GM23248 (cell line): ENCODE measurements around the gene EEA1. TPM values are rescaled to one million over a fixed set of nuclear protein-coding genes. Genes with fewer than 3 reads are reported as not detected.

Experiments used
- DNase-seq: peaks from one replicate; pipeline ENCODE4 v3.0.0-alpha.2; 2015
- H2AFZ ChIP-seq: fragments of 200-600 bp; sonication (generic); 2 replicates; pipeline ENCODE4 v1.6.1; 2016; ENCODE audit warnings: antibody characterized with exemption
- H3F3A ChIP-seq: fragments of 200-600 bp; sonication (generic); 2 replicates; pipeline ENCODE4 v1.6.1; 2016; ENCODE audit warnings: mild to moderate bottlenecking, antibody characterized with exemption, mixed run types; ENCODE audit not compliant: insufficient read depth
- H3K27ac ChIP-seq: fragments of 200-600 bp; sonication (generic); 2 replicates; pipeline ENCODE4 v1.5.1; 2016; ENCODE audit warnings: mild to moderate bottlenecking
- H3K27me3 ChIP-seq: fragments of 200-600 bp; sonication (generic); replicated peaks from 2 replicates; pipeline ENCODE4 v1.6.1; 2016; ENCODE audit warnings: mild to moderate bottlenecking; ENCODE audit not compliant: insufficient read depth
- H3K36me3 ChIP-seq: fragments of 200-600 bp; sonication (generic); 2 replicates; pipeline ENCODE4 v1.6.1; 2016; ENCODE audit warnings: low read depth, mild to moderate bottlenecking
- H3K4me1 ChIP-seq: fragments of 200-600 bp; sonication (generic); 2 replicates; pipeline ENCODE4 v1.6.1; 2016; ENCODE audit warnings: mild to moderate bottlenecking; ENCODE audit not compliant: insufficient read depth
- H3K4me2 ChIP-seq: fragments of 200-600 bp; sonication (generic); one replicate; pipeline ENCODE4 v1.6.1; 2016; ENCODE audit warnings: mild to moderate bottlenecking; ENCODE audit not compliant: unreplicated experiment
- H3K4me3 ChIP-seq: fragments of 200-600 bp; sonication (generic); 2 replicates; pipeline ENCODE4 v1.5.1; 2016; ENCODE audit warnings: mild to moderate bottlenecking
- H3K79me2 ChIP-seq: fragments of 200-600 bp; sonication (generic); 2 replicates; pipeline ENCODE4 v1.6.1; 2016; ENCODE audit warnings: mild to moderate bottlenecking; ENCODE audit not compliant: insufficient read depth
- H3K9ac ChIP-seq: fragments of 200-600 bp; sonication (generic); 2 replicates; pipeline ENCODE4 v1.6.1; 2016; ENCODE audit warnings: mild to moderate bottlenecking
- H3K9me2 ChIP-seq: fragments of 200-600 bp; sonication (generic); 2 replicates; pipeline ENCODE4 v1.6.1; 2016; ENCODE audit warnings: mixed run types, mild to moderate bottlenecking, moderate library complexity; ENCODE audit not compliant: insufficient read depth
- H3K9me3 ChIP-seq: fragments of 200-600 bp; sonication (generic); one replicate; pipeline ENCODE4 v1.6.1; 2017; ENCODE audit warnings: low read depth
- H4K20me1 ChIP-seq: fragments of 200-600 bp; sonication (generic); 2 replicates; pipeline ENCODE4 v1.6.0; 2016; ENCODE audit not compliant: insufficient read depth
- EZH2 ChIP-seq: fragments of 200-600 bp; sonication (generic); IDR thresholded peaks from 2 replicates; pipeline ENCODE4 v1.6.1; 2018; ENCODE audit warnings: antibody characterized with exemption, mild to moderate bottlenecking; ENCODE audit not compliant: insufficient read depth, poor library complexity, severe bottlenecking
- EZH2phosphoT487 ChIP-seq: fragments of 200-600 bp; sonication (generic); IDR thresholded peaks from 2 replicates; pipeline ENCODE4 v1.6.1; 2018; ENCODE audit warnings: antibody characterized with exemption, moderate library complexity, mild to moderate bottlenecking, low read depth; ENCODE audit not compliant: insufficient read depth
- WGBS, 2 experiments: methylation state at CpG; one replicate each; pipeline ENCODE4 v1.1.6; 2015 to 2017; ENCODE audit warnings: low lambda C conversion rate in 2 of 2, low coverage in 1 of 2; ENCODE audit errors: missing lambda C conversion rate in 2 of 2; 5-methylcytosine and 5-hydroxymethylcytosine counted together
- in situ Hi-C: fragments of 300-500 bp; cut with MboI; formaldehyde crosslinking; loops from 2 replicates; pipeline ENCODE4 v1.15.0; 2020
- polyA plus RNA-seq: library from polyadenylated mRNA; unstranded; fragments of >200 nt; fragmentation: Nextera tagmentation; extraction: Ambion mirVana; gene quantifications from 2 replicates; pipeline ENCODE4 v1.2.1, GENCODE V29; 2016
- total RNA-seq: library from RNA; depleted of rRNA; stranded (reverse); fragments of >200 nt; shearing (Covaris generic); gene quantifications from 2 replicates; pipeline ENCODE4 v1.2.3, GENCODE V29; 2014

The EEA1 gene
- total and polyA plus RNA-seq, 2 experiments from 2014 or later = 17.8 to 55.7 TPM

DNA sequence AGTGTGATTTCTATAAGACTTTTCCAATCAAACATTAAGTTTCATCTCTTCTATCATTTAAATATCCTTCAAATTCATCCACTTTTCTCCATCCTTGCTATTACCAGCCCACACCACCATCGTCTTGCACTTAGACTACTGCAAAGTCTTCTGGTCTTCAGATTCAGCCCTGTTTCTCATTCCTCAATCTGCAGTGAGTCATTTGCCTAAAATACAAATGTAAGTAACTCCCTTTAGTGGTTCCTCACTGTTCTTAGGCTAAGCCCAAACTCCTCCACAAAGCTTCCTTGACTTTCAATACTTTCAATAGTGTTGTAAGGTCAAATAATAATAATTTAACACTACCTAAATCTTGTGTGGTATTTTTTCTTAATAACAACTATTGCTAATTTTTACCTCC is 143.1 kb downstream of the EEA1 start:
- Histone ChIP-seq H3K36me3 (0 out of 2 replicates have a peak, but pooled peaks cover 7% of the 10 kb centered on the region), H3K9me3 (no peaks in the 10 kb centered on the region), H3K9ac (no peak overlapping the region), H3K4me3 (no peak overlapping the region), H3K27me3 (no peaks in the 10 kb centered on the region), H3K79me2 (peaks cover 22% of the 10 kb centered on the region), H3K4me1 (peaks cover 32% of the 10 kb centered on the region), H3K27ac (0 out of 2 replicates have a peak overlapping the region, but pooled peaks have one; percentile 9), H3K4me2 (peak overlapping the region; percentile 23), H3F3A (peaks cover 20% of the 10 kb centered on the region), H3K9me2 (no peaks in the 10 kb centered on the region), H2AFZ (no peak overlapping the region), H4K20me1 (no peaks in the 10 kb centered on the region)
- in situ Hi-C loops = no loop called here
- 12 to 16% methylated on average over 1 of the region's 1 CpG for WGBS, 2 experiments
- no peak for TF ChIP-seq EZH2phosphoT487
- no peak for TF ChIP-seq EZH2
- DNase-seq = peak; percentile 71

DNA sequence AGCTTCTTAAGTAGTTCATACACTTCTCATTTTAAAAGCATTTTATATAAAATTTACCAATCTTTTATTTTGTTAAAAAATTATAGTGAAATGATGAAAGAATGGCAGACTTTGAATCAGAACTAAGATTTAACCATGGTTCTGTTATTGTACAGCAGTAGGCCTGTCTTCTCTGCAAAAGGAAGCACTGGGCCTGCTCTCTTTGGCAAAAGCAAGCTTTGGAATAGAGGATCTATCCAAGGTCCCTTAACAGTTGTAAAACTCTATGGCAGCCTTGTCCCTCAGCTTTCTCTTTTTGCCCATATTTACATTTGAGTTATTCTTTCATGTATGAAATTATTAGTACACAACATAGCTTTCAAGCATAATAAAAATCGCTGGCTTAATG is 143.5 kb downstream of the EEA1 start:
- H3K27ac ChIP-seq = 0 out of 2 replicates have a peak overlapping the region, but pooled peaks have one; percentile 9
- no peak for TF ChIP-seq EZH2
- in situ Hi-C loops = no loop called here

DNA sequence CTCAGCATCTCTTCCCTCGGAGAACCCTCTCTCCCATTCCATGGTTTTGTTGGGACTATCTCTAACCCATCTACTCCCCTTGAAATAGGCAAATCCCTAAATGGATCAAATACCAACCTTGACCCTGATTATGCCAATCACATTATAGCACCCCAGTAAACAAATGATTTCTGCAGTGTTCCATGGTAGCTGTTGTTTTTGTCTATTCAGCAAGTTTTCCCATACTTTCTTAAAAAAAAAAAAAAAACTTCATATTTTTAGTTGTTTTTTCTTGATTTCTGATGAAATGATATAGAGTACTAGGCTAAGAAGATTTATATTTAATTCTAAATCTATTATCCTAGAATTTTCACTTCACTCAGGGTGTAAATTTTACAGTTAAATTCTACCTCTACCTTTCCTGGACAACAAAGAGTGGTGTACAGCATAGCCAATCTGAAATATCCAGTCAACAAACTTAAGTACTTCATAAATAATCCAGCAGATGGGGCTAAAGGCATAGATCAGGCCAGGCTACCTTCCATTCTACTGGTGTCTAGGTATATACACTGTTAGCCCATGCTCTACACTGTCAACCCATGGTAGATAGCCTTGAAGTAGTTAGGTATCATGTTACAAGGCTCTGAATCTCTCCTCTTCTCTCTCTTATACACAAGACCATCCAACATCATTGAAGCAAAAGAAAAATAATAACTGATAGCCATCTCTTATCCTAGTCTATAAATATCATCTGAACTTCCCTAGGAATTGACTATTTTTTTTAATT is 144.1 kb downstream of the EEA1 start:
- H2AFZ ChIP-seq = no peak overlapping the region
- no peaks in the 10 kb centered on the region for H3K9me3 ChIP-seq
- no peaks in the 10 kb centered on the region for H3K27me3 ChIP-seq
- no peaks in the 10 kb centered on the region for H3K9me2 ChIP-seq
- peaks cover 20% of the 10 kb centered on the region for H3F3A ChIP-seq
- peaks cover 18% of the 10 kb centered on the region; the same call in 1 of the 2 replicates for H3K79me2 ChIP-seq
- TF ChIP-seq EZH2phosphoT487 = no peak
- TF ChIP-seq EZH2 = no peak
- 54 to 55% methylated on average over 1 of the region's 1 CpG for WGBS, 2 experiments
- H3K4me3 ChIP-seq = no peak overlapping the region
- peak; percentile 79 for DNase-seq
- no peak overlapping the region for H3K4me2 ChIP-seq
- H4K20me1 ChIP-seq = no peaks in the 10 kb centered on the region
- peak overlapping the region; percentile 14; the same call in 1 of the 2 replicates for H3K9ac ChIP-seq
- in situ Hi-C loops = no loop called here
- H3K4me1 ChIP-seq = peaks cover 32% of the 10 kb centered on the region
- H3K27ac ChIP-seq = peak overlapping the region; percentile 28
- H3K36me3 ChIP-seq = peaks cover 11% of the 10 kb centered on the region

More for the DNA sequence above, 143.5 kb downstream of the EEA1 start:
- no peak for DNase-seq
- H3K4me1 ChIP-seq = peaks cover 32% of the 10 kb centered on the region
- no peaks in the 10 kb centered on the region for H4K20me1 ChIP-seq
- 0 out of 2 replicates have a peak, but pooled peaks cover 7% of the 10 kb centered on the region for H3K36me3 ChIP-seq
- no peak overlapping the region for H3K9ac ChIP-seq
- no peaks in the 10 kb centered on the region for H3K9me3 ChIP-seq
- H3K27me3 ChIP-seq = no peaks in the 10 kb centered on the region
- peaks cover 20% of the 10 kb centered on the region for H3F3A ChIP-seq
- H2AFZ ChIP-seq = no peak overlapping the region
- no peaks in the 10 kb centered on the region for H3K9me2 ChIP-seq
- peak overlapping the region; percentile 23 for H3K4me2 ChIP-seq
- H3K79me2 ChIP-seq = peaks cover 19% of the 10 kb centered on the region; the same call in 1 of the 2 replicates
- no peak overlapping the region for H3K4me3 ChIP-seq
- 48 to 50% methylated on average over 1 of the region's 1 CpG for WGBS, 2 experiments

DNA sequence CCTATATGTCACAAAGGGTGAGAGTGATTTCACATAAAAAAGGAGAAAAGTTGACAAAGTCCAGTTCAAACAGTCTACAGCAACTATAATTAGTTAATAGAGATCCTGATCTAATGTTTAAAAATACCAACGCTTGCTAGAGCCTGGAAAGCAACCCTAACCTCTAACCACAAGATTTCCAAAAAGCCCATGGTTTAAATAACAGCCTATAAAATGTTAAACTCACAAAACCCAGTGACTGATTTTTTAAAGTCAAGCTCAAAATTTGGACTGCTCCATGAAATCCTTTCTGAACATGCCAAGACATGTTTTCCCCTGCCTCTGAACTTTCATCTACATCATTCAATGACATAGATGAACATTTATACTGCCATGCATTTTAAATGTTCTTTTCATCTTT is 144.7 kb downstream of the EEA1 start:
- Histone ChIP-seq H3F3A (peaks cover 20% of the 10 kb centered on the region), H3K27me3 (no peaks in the 10 kb centered on the region), H3K36me3 (peaks cover 18% of the 10 kb centered on the region), H3K79me2 (peaks cover 12% of the 10 kb centered on the region; the same call in 1 of the 2 replicates), H4K20me1 (no peaks in the 10 kb centered on the region), H3K9me2 (no peaks in the 10 kb centered on the region), H3K4me3 (no peak overlapping the region), H3K9me3 (no peaks in the 10 kb centered on the region), H3K4me2 (no peak overlapping the region), H3K9ac (peak overlapping the region; percentile 14; the same call in 1 of the 2 replicates), H3K4me1 (peaks cover 32% of the 10 kb centered on the region), H2AFZ (no peak overlapping the region), H3K27ac (peak overlapping the region; percentile 28)
- no peak for TF ChIP-seq EZH2
- TF ChIP-seq EZH2phosphoT487 = no peak
- in situ Hi-C loops = no loop called here
- 36 to 55% methylated on average over 1 of the region's 1 CpG for WGBS, 2 experiments
- DNase-seq = peak; percentile 18
